GM23248 (cell line): ENCODE measurements around the gene AKAP6.

Experiments
- EZH2 ChIP-seq: fragments of 200-600 bp; sonication (generic); IDR thresholded peaks from 2 replicates; pipeline ENCODE4 v1.6.1; 2018; ENCODE audit warnings: antibody characterized with exemption, mild to moderate bottlenecking; ENCODE audit not compliant: insufficient read depth, poor library complexity, severe bottlenecking
- EZH2phosphoT487 ChIP-seq: fragments of 200-600 bp; sonication (generic); IDR thresholded peaks from 2 replicates; pipeline ENCODE4 v1.6.1; 2018; ENCODE audit warnings: antibody characterized with exemption, moderate library complexity, mild to moderate bottlenecking, low read depth; ENCODE audit not compliant: insufficient read depth

DNA sequence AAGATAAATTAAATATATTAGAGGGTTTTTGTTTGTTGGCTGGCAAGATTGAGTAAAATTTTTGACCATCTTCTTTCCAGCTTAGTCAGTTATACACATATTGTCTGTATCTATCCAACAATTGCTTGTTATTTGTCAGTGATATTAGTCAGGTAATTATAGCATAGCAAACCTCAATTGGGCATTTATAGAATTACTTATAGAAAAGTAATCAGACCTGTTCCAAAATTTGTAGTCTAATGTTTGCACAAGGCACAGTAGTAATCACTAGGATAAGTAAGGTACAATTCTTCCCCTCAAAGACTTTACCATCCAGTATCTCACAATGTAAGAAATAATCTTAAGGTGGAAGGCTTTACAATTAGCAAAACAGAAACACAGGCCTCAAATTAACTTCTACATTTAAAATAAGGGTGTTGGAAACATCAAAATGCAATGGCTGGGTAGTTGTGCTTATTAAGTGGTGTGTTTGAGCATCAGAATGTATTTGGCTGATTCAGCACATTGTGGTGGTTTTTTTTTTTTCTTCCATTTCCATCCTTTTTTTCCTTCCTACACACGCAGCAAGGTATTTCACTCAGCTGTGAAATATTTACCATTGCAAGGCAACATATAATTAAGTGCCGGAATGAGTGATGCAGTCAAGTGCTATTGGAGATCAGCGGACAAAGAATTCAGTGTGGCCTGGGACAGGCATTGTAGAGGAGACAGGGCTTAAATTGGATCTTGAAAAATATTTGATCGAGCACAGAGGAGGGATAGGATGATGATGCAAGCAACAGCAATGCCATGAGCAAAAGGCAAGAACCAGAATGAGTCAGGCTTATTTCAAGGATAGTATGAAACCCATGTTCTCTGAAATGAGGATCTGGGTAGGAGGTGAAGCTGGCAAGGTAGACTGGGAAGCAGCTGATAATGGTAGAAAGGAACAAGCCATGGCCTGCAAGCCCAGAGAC is 178.2 kb downstream of the AKAP6 start:
- TF ChIP-seq EZH2phosphoT487 (no peak), EZH2 (no peak)
